IMR-90 (cell line): ENCODE results near the gene BNIP3.

Experiments used
- CEBPB ChIP-seq: IDR thresholded peaks from 2 replicates; pipeline ENCODE4 v1.6.1; 2012; ENCODE audit warnings: low read depth, low read length, improper control_type of control experiment
- POLR2A ChIP-seq: IDR thresholded peaks from 2 replicates; pipeline ENCODE4 v1.6.1; 2012; ENCODE audit warnings: mild to moderate bottlenecking, low read depth, low read length
- TF ChIP-seq, protein P1 (sequence below): conservative IDR thresholded peaks from 2 replicates; pipeline ENCODE4 v1.5.1; 2012; ENCODE audit warnings: mild to moderate bottlenecking, low read depth, low read length, improper control_type of control experiment

- no peak for TF ChIP-seq POLR2A
- TF ChIP-seq, protein P1, sequence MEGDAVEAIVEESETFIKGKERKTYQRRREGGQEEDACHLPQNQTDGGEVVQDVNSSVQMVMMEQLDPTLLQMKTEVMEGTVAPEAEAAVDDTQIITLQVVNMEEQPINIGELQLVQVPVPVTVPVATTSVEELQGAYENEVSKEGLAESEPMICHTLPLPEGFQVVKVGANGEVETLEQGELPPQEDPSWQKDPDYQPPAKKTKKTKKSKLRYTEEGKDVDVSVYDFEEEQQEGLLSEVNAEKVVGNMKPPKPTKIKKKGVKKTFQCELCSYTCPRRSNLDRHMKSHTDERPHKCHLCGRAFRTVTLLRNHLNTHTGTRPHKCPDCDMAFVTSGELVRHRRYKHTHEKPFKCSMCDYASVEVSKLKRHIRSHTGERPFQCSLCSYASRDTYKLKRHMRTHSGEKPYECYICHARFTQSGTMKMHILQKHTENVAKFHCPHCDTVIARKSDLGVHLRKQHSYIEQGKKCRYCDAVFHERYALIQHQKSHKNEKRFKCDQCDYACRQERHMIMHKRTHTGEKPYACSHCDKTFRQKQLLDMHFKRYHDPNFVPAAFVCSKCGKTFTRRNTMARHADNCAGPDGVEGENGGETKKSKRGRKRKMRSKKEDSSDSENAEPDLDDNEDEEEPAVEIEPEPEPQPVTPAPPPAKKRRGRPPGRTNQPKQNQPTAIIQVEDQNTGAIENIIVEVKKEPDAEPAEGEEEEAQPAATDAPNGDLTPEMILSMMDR: no peak
- no peak for TF ChIP-seq CEBPB
Observed at GRCh38 chr10:131970946-131971345, 10.8 kb downstream of the BNIP3 start.
